ENCODE measurements around the gene FAM76B. TPM values are rescaled to one million over a fixed set of nuclear protein-coding genes. Genes with fewer than 3 reads are reported as not detected.

Gene FAM76B
- total RNA-seq, 1 experiment from 2014 or later: 23.8 TPM

GRCh38 chr11:95767498-95767897 is 22.1 kb downstream of the FAM76B start:
- no peak overlapping the region for H3K4me2 ChIP-seq
- CTCF ChIA-PET: no interaction called here
- H3K27me3 ChIP-seq (ENCODE audit: insufficient read depth, low read depth): no peaks in the 10 kb centered on the region
- BruUV-seq (replicated peaks): no TSS peak
- no peak overlapping the region for H2AFZ ChIP-seq
- H3F3A ChIP-seq (ENCODE audit: insufficient read depth, low read depth): peaks cover 18% of the 10 kb centered on the region; the same call in 1 of the 2 replicates
- POLR2A ChIA-PET (ENCODE audit: unreplicated experiment): interaction anchor here (0.5 kb wide), 1 partner anchor 1140 kb away, joined by 4 read pairs; no protein-coding TSS in a partner anchor
- H3K27ac ChIP-seq: no peak overlapping the region
- H3K4me3 ChIP-seq: no peak overlapping the region
- intact Hi-C loops (cut with micrococcal nuclease; ENCODE audit: unreplicated experiment): no loop called here
- DNase-seq: peak in 1 of 2 experiments; percentile 40
- no peaks in the 10 kb centered on the region for H3K9me3 ChIP-seq (ENCODE audit: insufficient read depth, low read depth)
- no peaks in the 10 kb centered on the region for H4K20me1 ChIP-seq (ENCODE audit: insufficient read depth)
- TF ChIP-seq CTCF (conservative IDR thresholded peaks at IDR 0.05) (no peak), EZH2 (IDR thresholded peaks at IDR 0.05; ENCODE audit: low read depth) (no peak)
- H3K36me3 ChIP-seq (ENCODE audit: low read depth): peaks cover 12% of the 10 kb centered on the region
- H3K4me1 ChIP-seq (replicated peaks; ENCODE audit: insufficient read depth): peaks cover 8% of the 10 kb centered on the region; the same call in 1 of the 2 replicates
- H3K79me2 ChIP-seq (ENCODE audit: low read depth): no peaks in the 10 kb centered on the region
- no peaks in the 10 kb centered on the region for H3K9me2 ChIP-seq (ENCODE audit: insufficient read depth)

GRCh38 chr11:95766701-95767100 is 22.9 kb downstream of the FAM76B start:
- no peak overlapping the region for H2AFZ ChIP-seq
- H4K20me1 ChIP-seq (ENCODE audit: insufficient read depth): no peaks in the 10 kb centered on the region
- no peak overlapping the region for H3K4me2 ChIP-seq
- no peaks in the 10 kb centered on the region for H3K9me2 ChIP-seq (ENCODE audit: insufficient read depth)
- TF ChIP-seq CTCF (conservative IDR thresholded peaks at IDR 0.05): no peak
- no peak for TF ChIP-seq EZH2 (IDR thresholded peaks at IDR 0.05; ENCODE audit: low read depth)
- no peaks in the 10 kb centered on the region for H3K27me3 ChIP-seq (ENCODE audit: insufficient read depth, low read depth)
- no peaks in the 10 kb centered on the region for H3K79me2 ChIP-seq (ENCODE audit: low read depth)
- no TSS peak for BruUV-seq (replicated peaks)
- intact Hi-C loops (cut with micrococcal nuclease; ENCODE audit: unreplicated experiment): no loop called here
- H3F3A ChIP-seq (ENCODE audit: insufficient read depth, low read depth): peaks cover 18% of the 10 kb centered on the region; the same call in 1 of the 2 replicates
- POLR2A ChIA-PET (ENCODE audit: unreplicated experiment): interaction anchor here (0.7 kb wide), 1 partner anchor 615 kb away, joined by 5 read pairs; no protein-coding TSS in a partner anchor
- no peaks in the 10 kb centered on the region for H3K9me3 ChIP-seq (ENCODE audit: insufficient read depth, low read depth)
- no peak overlapping the region for H3K4me3 ChIP-seq
- no peak overlapping the region for H3K27ac ChIP-seq
- H3K4me1 ChIP-seq (replicated peaks; ENCODE audit: insufficient read depth): peaks cover 8% of the 10 kb centered on the region; the same call in 1 of the 2 replicates
- DNase-seq: no peak
- CTCF ChIA-PET: no interaction called here
- peaks cover 7% of the 10 kb centered on the region for H3K36me3 ChIP-seq (ENCODE audit: low read depth)

GRCh38 chr11:95764267-95764898 is 25.2 kb downstream of the FAM76B start:
- CTCF ChIA-PET: no interaction called here
- DNase-seq: peak in 1 of 2 experiments; percentile 59

More at GRCh38 chr11:95764267-95764898, 25.2 kb downstream of the FAM76B start:
- H3K27ac ChIP-seq: no peak overlapping the region
- BruUV-seq (replicated peaks): no TSS peak
- H3K4me1 ChIP-seq (replicated peaks; ENCODE audit: insufficient read depth): peaks cover 8% of the 10 kb centered on the region; the same call in 1 of the 2 replicates
- no peaks in the 10 kb centered on the region for H3K79me2 ChIP-seq (ENCODE audit: low read depth)
- no peak overlapping the region for H2AFZ ChIP-seq
- H3K9me2 ChIP-seq (ENCODE audit: insufficient read depth): no peaks in the 10 kb centered on the region
- no peak overlapping the region for H3K4me3 ChIP-seq
- TF ChIP-seq CTCF (conservative IDR thresholded peaks at IDR 0.05): peak; percentile 93
- no peak for TF ChIP-seq EZH2 (IDR thresholded peaks at IDR 0.05; ENCODE audit: low read depth)
- POLR2A ChIA-PET (ENCODE audit: unreplicated experiment): interaction anchor here (0.6 kb wide), 1 partner anchor 9 kb away, joined by 3 read pairs; no protein-coding TSS in a partner anchor
- intact Hi-C loops (cut with micrococcal nuclease; ENCODE audit: unreplicated experiment): loop anchor here (2.0 to 5.0 kb wide), 2 partner anchors 612 to 697 kb away; partner anchors contain the start of gene SRSF8
- no peaks in the 10 kb centered on the region for H3K36me3 ChIP-seq (ENCODE audit: low read depth)
- no peaks in the 10 kb centered on the region for H4K20me1 ChIP-seq (ENCODE audit: insufficient read depth)
- no peak overlapping the region for H3K4me2 ChIP-seq
- H3K9me3 ChIP-seq (ENCODE audit: insufficient read depth, low read depth): no peaks in the 10 kb centered on the region
- H3F3A ChIP-seq (ENCODE audit: insufficient read depth, low read depth): peaks cover 18% of the 10 kb centered on the region; the same call in 1 of the 2 replicates
- H3K27me3 ChIP-seq (ENCODE audit: insufficient read depth, low read depth): no peaks in the 10 kb centered on the region

All from PC-9 (cell line).